GM12878 (cell line): Measurements from ENCODE around the gene COL5A1. TPM values are rescaled to one million over a fixed set of nuclear protein-coding genes. Genes with fewer than 3 reads are reported as not detected.

Experiments
- ATAC-seq: fragments of 200-7000 bp; cut with Tn5 transposase; 3 replicates; pipeline ENCODE4 v1.9.1; 2020; ENCODE audit warnings: mild to moderate bottlenecking, moderate library complexity
- BruUV-seq: library from RNA; stranded (reverse); fragments of 400-500 nt; replicated peaks from 2 replicates; lab custom pipeline; 2021; lab: Mats Ljungman, UMichigan
- CTCF ChIA-PET: fragments of 300-600 bp; sonication (Branson Sonifier 250); formaldehyde crosslinking; extraction: SDS; loops from one replicate; lab custom pipeline; 2021; ENCODE audit warnings: inconsistent platforms; lab: Yijun Ruan, JAX
- POLR2A ChIA-PET: fragments of 350-600 bp; formaldehyde crosslinking; extraction: SDS; loops from one replicate; lab custom pipeline; 2021; ENCODE audit warnings: inconsistent platforms; lab: Charles Lee
- RAD21 ChIA-PET: fragments of 300-600 bp; sonication (Branson Sonifier 250); formaldehyde crosslinking; loops from one replicate; lab custom pipeline; 2023; ENCODE audit warnings: antibody characterized with exemption; ENCODE audit not compliant: unreplicated experiment; lab: Charles Lee
- SMC1A ChIA-PET: fragments of 300-600 bp; sonication (Branson Sonifier 250); formaldehyde crosslinking; loops from one replicate; lab custom pipeline; 2023; ENCODE audit not compliant: unreplicated experiment, uncharacterized antibody; lab: Charles Lee
- DNase-seq: peaks from one replicate; pipeline ENCODE4 v3.0.0-alpha.2; 2011; ENCODE audit warnings: low read depth, low spot score
- FAIRE-seq: peaks from 3 replicates; lab custom pipeline; 2011; peaks lifted over from hg19 to GRCh38; lab: Jason Lieb, UNC
- H2AFZ ChIP-seq: 2 replicates; pipeline ENCODE4 v1.6.0; 2011; ENCODE audit warnings: low read depth, low read length, control low read depth; ENCODE audit not compliant: control insufficient read depth
- H3K27ac ChIP-seq: 2 replicates; pipeline ENCODE4 v1.5.1; 2011; ENCODE audit warnings: control low read depth; ENCODE audit not compliant: control insufficient read depth, insufficient read depth
- H3K27me3 ChIP-seq, 2 experiments: replicated peaks in 1 of 2; 2 replicates each; pipeline versions ENCODE4 v1.6.0 to v1.6.1; 2011; ENCODE audit warnings: low read length in 1 of 2; ENCODE audit not compliant: control insufficient read depth in 2 of 2, insufficient read depth in 2 of 2
- H3K36me3 ChIP-seq, 2 experiments: 2 replicates each; pipeline ENCODE4 v1.5.1; 2011; ENCODE audit warnings: low read length in 1 of 2; ENCODE audit not compliant: control insufficient read depth in 2 of 2, insufficient read depth in 2 of 2
- H3K4me1 ChIP-seq: 2 replicates; pipeline ENCODE4 v1.6.1; 2011; ENCODE audit warnings: mild to moderate bottlenecking, low read length, moderate library complexity, mixed read lengths; ENCODE audit not compliant: control insufficient read depth, insufficient read depth
- H3K4me2 ChIP-seq: 2 replicates; pipeline ENCODE4 v1.6.0; 2011; ENCODE audit warnings: control low read depth; ENCODE audit not compliant: control insufficient read depth, insufficient read depth
- H3K4me3 ChIP-seq: fragments of 200-600 bp; sonication (generic); 2 replicates; pipeline ENCODE4 v1.5.1; 2016
- H3K79me2 ChIP-seq: 2 replicates; pipeline ENCODE4 v1.6.0; 2011; ENCODE audit warnings: low read length; ENCODE audit not compliant: control insufficient read depth, insufficient read depth
- H3K9ac ChIP-seq: 2 replicates; pipeline ENCODE4 v1.8.0; 2011; ENCODE audit warnings: low read length, control low read depth, mixed read lengths; ENCODE audit not compliant: control insufficient read depth, insufficient read depth
- H3K9me3 ChIP-seq: replicated peaks from 3 replicates; pipeline ENCODE4 v1.5.1; 2011; ENCODE audit warnings: mild to moderate bottlenecking, low read length; ENCODE audit not compliant: control insufficient read depth, insufficient read depth
- H4K20me1 ChIP-seq: 2 replicates; pipeline ENCODE4 v1.6.0; 2011; ENCODE audit not compliant: control insufficient read depth, insufficient read depth
- KLF5 ChIP-seq: fragments of 450-650 bp; IDR thresholded peaks from 2 replicates; pipeline ENCODE4 v1.6.1; 2014; ENCODE audit warnings: mild to moderate bottlenecking; ENCODE audit not compliant: partially characterized antibody
- NFYB ChIP-seq: IDR thresholded peaks from 2 replicates; pipeline ENCODE4 v1.6.1; 2011; ENCODE audit warnings: low read depth, mild to moderate bottlenecking, low read length, improper control_type of control experiment, moderate library complexity; ENCODE audit not compliant: insufficient read depth
- NR2C2 ChIP-seq: IDR thresholded peaks from 2 replicates; pipeline ENCODE4 v1.6.1; 2011; ENCODE audit warnings: borderline replicate concordance, low read depth; ENCODE audit not compliant: control insufficient read depth, insufficient read length
- WGBS: methylation state at CpG from one replicate; pipeline ENCODE4 v1.1.6; 2016; ENCODE audit warnings: low lambda C conversion rate; ENCODE audit not compliant: insufficient replicate concordance, insufficient coverage; ENCODE audit errors: missing lambda C conversion rate; 5-methylcytosine and 5-hydroxymethylcytosine counted together
- in situ Hi-C: fragments of 300-500 bp; cut with MboI; formaldehyde crosslinking; loops from 9 replicates; pipeline ENCODE4 v1.14.3; 2018; ENCODE audit warnings: mixed read lengths
- intact Hi-C: fragments of 100-400 bp; cut with micrococcal nuclease; formaldehyde crosslinking; loops from one replicate; pipeline ENCODE4 v1.14.2; 2022; ENCODE audit not compliant: unreplicated experiment
- polyA plus RNA-seq, 11 experiments: library from polyadenylated mRNA; depleted of rRNA in 4 of 11; unstranded in 6 of 11; stranded (reverse) in 5 of 11; fragments of >200 nt; fragmentation: Nextera tagmentation in 4 of 11; fragmentation: Illumina TruSeq in 1 of 11; extraction: Ambion mirVana in 4 of 11; extraction: Trizol in 1 of 11; gene quantifications; 1 replicate in 1 of 11; 2 replicates in 10 of 11; pipeline versions ENCODE4 v1.2.1 to v1.2.3, GENCODE V29; 2011 to 2016; ENCODE audit warnings: inconsistent platforms in 2 of 11, missing spikeins in 2 of 11, low read depth in 1 of 11
- total RNA-seq, 4 experiments: library from RNA; depleted of rRNA in 3 of 4; stranded (reverse); fragments of >200 nt in 3 of 4; fragmentation: Illumina TruSeq in 1 of 4; extraction: Trizol in 1 of 4; gene quantifications; 2 replicates each; pipeline versions ENCODE4 v1.2.1 to v1.2.3, GENCODE V29; 2013 to 2021
- TF ChIP-seq, protein P1 (sequence below): fragments of 450-650 bp; formaldehyde crosslinking; IDR thresholded peaks from 2 replicates; pipeline ENCODE4 v1.4.0; 2022; ENCODE audit warnings: mild to moderate bottlenecking, moderate library complexity
- TF ChIP-seq, protein P2 (sequence below): IDR thresholded peaks from 2 replicates; pipeline ENCODE4 v1.6.1; 2012; ENCODE audit warnings: low read depth, low read length, improper control_type of control experiment

Gene COL5A1
- total and polyA plus RNA-seq, 10 of the 15 experiments (the other 5 are each of a cell fraction or from before 2014, with no cell fraction given), result under 0.01 to 0.15 (median 0.13) TPM; not detected in 4

DNA sequence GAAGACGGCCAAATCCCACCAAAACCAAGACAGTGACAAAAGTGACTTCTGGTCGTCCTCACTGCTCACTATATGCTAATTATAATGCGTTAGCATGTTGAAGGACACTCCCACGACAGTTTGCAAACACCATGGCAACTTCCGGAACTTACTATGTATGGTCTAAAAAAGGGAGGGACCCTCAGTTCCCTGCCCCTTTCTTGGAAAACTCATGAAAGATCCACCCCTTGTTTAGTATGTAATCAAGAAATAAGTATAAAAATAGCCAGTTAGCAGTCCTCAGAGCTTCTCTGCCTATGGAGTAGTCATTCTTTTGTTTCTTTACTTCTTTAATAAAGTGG lies 248.5 kb downstream of the COL5A1 start (continued):
- TF ChIP-seq, protein P1, sequence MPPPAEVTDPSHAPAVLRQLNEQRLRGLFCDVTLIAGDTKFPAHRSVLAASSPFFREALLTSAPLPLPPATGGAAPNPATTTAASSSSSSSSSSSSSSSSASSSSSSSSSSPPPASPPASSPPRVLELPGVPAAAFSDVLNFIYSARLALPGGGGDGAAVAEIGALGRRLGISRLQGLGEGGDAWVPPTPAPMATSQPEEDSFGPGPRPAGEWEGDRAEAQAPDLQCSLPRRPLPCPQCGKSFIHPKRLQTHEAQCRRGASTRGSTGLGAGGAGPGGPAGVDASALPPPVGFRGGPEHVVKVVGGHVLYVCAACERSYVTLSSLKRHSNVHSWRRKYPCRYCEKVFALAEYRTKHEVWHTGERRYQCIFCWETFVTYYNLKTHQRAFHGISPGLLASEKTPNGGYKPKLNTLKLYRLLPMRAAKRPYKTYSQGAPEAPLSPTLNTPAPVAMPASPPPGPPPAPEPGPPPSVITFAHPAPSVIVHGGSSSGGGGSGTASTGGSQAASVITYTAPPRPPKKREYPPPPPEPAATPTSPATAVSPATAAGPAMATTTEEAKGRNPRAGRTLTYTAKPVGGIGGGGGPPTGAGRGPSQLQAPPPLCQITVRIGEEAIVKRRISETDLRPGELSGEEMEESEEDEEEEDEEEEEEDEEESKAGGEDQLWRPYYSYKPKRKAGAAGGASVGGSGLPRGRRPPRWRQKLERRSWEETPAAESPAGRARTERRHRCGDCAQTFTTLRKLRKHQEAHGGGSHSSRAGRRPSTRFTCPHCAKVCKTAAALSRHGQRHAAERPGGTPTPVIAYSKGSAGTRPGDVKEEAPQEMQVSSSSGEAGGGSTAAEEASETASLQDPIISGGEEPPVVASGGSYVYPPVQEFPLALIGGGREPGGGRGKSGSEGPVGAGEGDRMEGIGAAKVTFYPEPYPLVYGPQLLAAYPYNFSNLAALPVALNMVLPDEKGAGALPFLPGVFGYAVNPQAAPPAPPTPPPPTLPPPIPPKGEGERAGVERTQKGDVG (CRISPR knock-in tag), result no peak
- TF ChIP-seq, protein P2, sequence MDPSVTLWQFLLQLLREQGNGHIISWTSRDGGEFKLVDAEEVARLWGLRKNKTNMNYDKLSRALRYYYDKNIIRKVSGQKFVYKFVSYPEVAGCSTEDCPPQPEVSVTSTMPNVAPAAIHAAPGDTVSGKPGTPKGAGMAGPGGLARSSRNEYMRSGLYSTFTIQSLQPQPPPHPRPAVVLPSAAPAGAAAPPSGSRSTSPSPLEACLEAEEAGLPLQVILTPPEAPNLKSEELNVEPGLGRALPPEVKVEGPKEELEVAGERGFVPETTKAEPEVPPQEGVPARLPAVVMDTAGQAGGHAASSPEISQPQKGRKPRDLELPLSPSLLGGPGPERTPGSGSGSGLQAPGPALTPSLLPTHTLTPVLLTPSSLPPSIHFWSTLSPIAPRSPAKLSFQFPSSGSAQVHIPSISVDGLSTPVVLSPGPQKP, result no peak
- TF ChIP-seq KLF5, result no peak

DNA sequence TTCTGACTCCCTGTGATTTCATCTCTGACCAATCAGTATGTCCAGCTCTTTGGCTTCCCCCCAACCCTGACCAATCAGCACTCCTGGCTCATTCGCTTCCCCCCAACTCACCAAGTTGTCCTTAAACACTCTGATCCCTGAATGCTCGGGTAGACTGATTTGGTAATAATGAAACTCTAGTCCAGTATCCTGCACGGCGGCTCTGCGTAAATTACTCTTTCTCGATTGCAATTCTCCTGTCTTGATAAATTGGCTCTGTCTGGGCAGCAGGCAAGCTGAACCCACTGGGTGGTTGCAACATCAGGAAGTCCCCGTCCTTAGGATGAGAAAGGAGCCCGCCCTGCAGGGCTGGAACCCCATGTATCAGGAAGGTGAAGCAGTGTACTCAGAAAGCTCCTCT lies 249.4 kb downstream of the COL5A1 start:
- no TSS peak for BruUV-seq
- Histone ChIP-seq H3K4me3 (no peak overlapping the region), H4K20me1 (no peaks in the 10 kb centered on the region), H3K4me1 (peaks cover 9% of the 10 kb centered on the region; the same call in 1 of the 2 replicates), H3K36me3 (no peaks in the 10 kb centered on the region), H3K27ac (no peak overlapping the region), H3K9ac (no peak overlapping the region), H3K4me2 (no peak overlapping the region), H3K9me3 (peaks cover 2% of the 10 kb centered on the region), H2AFZ (no peak overlapping the region), H3K79me2 (no peaks in the 10 kb centered on the region), H3K27me3 (no peaks in the 10 kb centered on the region; a peak in 1 of 4 replicates)
- no peak for DNase-seq
- no peak for ATAC-seq
- TF ChIP-seq NR2C2 (no peak), NFYB (peak; percentile 65; the same call in 1 of the 2 replicates)
- no peak for FAIRE-seq
- in situ Hi-C loops (no loop called here), intact Hi-C loops (no loop called here)
- ChIA-PET POLR2A (no interaction called here), RAD21 (interaction anchor here (1.1 kb wide), 1 partner anchor 40 kb away, joined by 3 read pairs; no protein-coding TSS in a partner anchor), SMC1A (no interaction called here), CTCF (no interaction called here)
- 25% methylated on average over 8 of the region's 8 CpGs for WGBS
